ENCODE data around the gene EFHD1.
A peak's percentile ranks its signal among the peaks of the same experiment; 100 is the strongest.

EFHD1 gene

DNA sequence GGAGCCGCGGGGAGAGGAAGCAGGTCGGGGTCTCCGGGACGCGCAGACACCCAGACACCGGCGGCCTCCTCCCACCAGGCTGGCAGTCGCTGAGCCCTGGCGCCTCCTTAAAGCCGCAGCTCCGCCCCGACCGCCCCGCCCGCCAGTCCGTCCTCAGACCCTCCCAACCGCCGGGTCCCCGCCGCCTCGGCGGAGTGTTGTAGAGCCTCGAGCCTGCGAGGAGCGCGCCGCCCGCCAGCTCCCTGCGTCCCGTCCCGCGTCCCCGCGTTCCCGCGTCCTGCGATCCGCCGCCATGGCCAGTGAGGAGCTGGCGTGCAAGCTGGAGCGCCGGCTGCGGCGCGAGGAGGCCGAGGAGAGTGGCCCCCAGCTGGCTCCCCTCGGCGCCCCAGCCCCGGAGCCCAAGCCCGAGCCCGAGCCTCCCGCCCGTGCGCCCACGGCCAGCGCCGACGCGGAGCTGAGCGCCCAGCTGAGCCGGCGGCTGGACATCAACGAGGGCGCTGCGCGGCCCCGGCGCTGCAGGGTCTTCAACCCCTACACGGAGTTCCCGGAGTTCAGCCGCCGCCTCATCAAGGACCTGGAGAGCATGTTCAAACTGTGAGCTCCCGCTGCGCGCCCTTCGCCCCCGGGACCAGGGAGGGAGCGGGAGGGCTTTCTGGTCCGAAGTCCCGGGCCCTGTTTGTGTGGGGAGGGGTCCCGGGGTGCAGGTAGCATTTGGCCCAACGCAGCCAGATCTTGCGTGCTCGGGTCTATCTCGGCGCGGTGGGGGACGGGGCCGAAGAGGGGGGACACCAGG, at the start of gene EFHD1:
Gene EFHD1 (plus strand): TSS at position 192 of the 793 bp plus-strand sequence. CDS start 101 bp downstream, at position 293.
- peak; percentile 70 for DNase-seq

DNA sequence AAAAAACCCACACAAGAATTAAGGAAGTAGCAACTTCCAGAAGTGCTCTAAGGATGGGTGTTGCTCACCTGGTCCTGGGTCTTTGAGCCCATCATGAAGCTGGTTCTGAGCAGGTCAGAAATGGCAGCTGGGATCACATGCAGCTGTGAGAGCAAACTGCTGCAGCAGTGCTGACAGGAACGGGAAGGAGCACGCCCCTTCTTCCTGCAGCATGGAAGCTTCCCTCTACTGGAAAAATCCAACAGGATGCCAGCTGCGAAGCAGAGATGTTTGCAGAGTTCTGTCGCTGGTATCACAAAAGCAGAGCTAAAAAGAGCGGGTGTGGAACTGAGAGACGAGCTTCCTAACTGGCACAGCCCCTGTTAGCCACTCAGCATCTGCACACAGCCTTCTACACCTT, 49.2 kb upstream of the EFHD1 start:
- DNase-seq: no peak

DNA sequence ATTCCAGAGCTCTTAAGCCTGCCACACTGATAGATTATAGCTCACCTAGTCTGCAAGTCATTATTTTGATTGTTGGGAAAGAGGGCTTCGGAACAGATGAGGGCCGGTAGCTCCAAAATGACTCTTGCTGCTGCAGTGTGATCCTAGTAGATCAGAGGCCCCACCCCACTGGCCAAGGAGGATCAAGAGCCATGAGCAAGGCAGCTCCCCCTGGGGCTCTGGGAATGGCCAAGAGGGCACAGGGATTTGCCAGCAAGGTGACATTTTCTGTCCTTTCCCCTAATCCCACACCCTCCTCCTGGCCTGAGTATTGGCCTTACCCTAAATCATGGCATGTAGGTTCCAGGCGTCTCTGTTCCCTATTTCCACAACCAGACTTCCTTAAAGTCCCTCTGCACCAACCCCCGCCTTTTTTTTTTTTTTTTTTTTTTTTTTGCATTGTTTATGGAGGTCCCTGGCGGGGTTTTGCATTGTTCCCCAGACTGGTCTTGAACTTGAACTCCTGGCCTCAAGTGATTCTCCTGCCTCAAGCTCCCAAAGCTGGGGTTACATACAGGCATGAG, 46.4 kb upstream of the EFHD1 start:
- no peak for DNase-seq

- DNase-seq: no peak
Measured at GRCh38 chr2:232587512-232587911, 45.9 kb upstream of the EFHD1 start.

- DNase-seq: no peak
Measured at GRCh38 chr2:232588031-232588430, 45.4 kb upstream of the EFHD1 start.

DNA sequence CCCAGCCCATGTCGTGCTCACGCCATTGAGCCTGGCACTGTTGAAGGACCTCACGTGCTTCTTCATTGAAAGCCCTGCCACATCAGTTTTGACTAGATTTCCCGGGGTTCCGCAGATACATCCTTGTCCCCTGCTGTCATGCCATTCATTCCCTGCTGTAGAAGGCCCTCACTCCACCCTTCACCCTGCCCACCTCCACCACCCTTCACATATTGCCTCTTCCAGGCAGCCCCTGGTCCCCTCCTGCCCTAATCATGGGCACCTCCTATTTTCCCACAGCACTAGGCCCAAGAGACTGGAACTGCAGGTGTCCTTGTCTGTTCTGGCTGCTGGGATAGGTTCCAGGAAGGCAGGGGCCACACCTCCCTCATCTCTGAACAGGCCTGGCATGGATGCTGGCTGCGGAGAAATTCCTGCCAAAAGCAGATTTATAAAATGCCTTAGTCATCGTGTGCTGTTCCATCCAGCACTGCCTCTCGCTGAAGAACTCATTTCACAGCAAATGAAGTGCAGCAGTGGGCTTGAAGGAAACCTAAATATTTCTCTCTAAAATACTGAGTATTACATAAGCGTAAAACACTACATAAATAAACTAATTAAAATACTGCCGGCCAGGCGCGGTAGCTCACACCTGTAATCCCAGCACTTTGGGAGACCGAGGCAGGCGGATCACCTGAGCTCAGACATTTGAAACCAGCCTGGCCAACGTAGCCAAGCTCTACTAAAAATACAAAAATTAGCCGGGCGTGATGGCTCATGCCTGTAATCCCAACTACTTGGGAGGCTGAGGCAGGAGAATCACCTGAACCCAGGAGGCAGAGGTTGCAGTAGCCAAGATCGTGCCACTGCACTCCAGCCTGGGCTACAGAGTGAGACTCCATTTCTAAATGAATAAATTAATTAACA, 44.5 kb upstream of the EFHD1 start:
- DNase-seq: no peak

- DNase-seq: no peak
Measured at GRCh38 chr2:232592772-232593395, 40.5 kb upstream of the EFHD1 start.

DNA sequence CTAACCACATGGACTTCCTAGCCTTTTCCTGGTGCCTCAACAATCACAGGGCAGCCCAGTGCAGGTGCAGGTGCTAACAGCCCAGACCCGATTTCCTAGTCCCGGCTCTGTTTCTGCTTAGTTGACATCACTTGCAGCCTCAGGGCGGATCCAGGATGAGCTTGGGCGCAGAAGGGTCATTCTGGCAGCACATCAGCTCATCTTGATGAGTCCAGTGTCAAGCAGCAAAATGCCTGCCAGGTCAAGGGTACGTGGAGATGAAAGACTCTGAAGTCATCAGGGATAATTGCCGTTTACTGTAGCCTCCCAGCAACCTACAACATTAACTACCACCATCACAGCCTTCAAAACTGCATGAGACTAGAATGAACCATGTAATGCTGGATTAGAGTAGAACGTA, 39.4 kb upstream of the EFHD1 start:
- DNase-seq: no peak

GRCh38 chr2:232597362-232598079, 35.9 kb upstream of the EFHD1 start:
- DNase-seq: no peak

- no peak for DNase-seq
Measured at GRCh38 chr2:232598293-232598692, 35.1 kb upstream of the EFHD1 start.

GRCh38 chr2:232600053-232600773, 33.2 kb upstream of the EFHD1 start:
- DNase-seq: no peak

DNA sequence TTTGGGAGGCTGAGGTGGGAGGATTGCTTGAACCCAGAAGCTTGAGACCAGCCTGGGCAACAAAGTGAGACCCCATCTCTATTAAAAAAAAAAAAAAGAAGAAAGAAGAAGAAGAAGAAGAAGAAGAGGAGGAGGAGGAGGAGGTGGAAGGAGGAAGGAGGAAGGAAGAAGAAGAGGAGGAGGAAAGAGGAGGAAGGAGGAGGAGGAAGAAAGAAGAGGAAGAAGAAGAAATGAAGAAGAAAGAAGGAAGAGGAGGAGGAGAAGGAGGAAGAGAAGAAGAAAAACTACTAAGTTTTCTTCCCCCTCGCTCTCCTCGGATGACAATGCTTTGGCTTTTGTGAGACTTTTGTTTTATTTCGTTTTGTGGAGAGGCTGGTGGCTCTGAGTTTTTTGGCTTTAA, 30.1 kb upstream of the EFHD1 start:
- no peak for DNase-seq

- DNase-seq: no peak
Measured at GRCh38 chr2:232604535-232604934, 28.9 kb upstream of the EFHD1 start.

- DNase-seq: no peak
Measured at GRCh38 chr2:232607011-232607410, 26.4 kb upstream of the EFHD1 start.

DNA sequence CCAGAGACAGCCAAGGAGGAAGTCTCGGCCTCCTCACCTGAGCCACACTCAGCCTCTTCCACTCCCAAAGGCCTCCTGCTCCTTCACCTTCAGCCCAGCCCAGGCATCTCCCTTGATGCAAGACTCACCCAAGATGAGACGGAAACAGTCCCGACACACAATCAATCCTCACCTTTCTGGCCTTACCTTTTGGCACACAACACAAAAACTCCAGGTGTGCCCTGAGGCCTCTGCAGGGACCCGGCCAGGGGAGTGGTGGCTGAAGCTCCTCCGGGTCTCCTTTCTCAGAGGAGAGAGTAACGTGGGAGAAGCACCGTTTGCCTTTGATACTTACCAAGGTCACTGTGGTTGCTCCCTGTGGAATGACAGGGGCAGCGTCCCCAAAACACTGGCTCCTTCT, 23.8 kb upstream of the EFHD1 start:
- DNase-seq: no peak

DNA sequence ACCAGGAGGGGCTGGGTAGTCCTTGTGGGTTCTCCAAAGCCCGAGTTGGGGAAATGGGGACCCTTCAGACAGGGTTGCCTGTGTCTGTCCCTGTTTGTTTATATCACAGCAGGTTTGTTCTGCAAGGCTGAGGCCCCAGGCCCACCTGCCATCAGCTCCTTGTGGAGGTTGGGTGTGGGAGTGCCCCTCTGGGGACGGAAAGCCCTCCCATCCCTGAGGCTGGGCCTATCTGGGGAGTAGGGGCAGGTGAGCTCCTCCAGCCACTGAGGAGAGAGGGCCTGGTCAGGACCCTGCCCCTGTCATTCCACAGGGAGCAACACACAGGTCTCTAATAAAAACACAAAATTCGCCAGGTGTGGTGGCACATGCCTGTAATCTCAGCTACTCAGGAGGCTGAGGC, 23.3 kb upstream of the EFHD1 start:
- no peak for DNase-seq

DNA sequence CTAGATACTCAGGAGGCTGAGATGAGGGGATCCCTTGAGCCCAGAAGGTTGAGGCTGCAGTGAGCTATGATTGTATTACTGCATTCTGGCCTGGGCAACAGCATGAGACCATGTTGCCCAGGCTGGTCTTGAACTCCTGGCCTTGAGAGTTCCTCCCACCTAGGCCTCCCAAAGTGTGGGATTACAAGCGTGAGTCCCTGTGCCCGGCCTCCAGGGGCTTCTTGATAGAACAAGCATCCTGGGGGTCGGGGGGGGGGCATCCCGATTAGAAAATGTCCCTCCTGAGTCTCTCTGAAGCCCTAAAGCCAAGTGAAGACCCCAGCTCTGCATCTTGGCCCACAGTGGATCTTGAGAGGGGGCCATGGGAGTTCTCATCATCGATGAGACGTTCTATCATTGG, 22.3 kb upstream of the EFHD1 start:
- no peak for DNase-seq

- no peak for DNase-seq
Measured at GRCh38 chr2:232611559-232612218, 21.7 kb upstream of the EFHD1 start.

DNA sequence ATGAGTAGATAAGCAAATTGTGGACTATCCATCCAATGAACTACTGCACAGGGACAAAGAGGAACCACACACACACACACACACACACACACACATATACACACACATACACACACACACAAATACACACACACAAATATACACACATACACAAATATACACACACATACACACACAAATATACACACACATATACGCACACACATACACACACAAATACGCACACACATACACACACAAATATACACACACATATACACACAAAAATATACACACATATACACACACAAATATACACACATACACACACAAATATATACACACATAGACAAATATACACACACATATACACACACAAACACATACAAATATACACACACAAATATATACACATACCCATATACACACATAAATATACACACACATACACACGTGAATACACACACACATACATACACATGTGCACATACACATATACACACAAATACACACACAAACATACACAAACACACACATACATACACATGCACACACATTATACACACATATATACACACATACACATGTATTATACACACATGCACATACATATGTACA, 19.8 kb upstream of the EFHD1 start:
- DNase-seq: no peak

GRCh38 chr2:232615339-232615738, 18.1 kb upstream of the EFHD1 start:
- no peak for DNase-seq

DNA sequence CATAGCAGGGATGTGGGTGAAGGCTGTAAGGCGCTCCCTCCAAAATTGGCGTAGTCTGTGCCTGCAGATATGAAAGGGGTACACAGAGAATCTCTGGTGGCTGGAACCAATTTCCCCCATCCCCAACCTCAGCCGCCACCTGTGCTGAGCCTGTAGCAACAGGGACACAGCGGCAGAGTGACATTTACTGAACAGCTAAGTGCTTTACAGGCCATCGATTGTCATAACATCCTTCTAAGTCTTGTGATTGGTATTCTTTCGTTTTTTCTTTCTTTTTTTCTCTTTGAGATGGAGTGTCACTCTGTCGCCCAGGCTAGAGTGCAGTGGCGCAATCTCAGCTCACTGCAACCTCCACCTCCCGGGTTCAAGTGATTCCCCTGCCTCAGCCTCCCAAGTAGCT, 12.2 kb upstream of the EFHD1 start:
- DNase-seq: no peak

All from NCI-H1048 (cell line).